A673 (cell line): Measurements from ENCODE around the gene SSBP2.

Experiments used
- CTCF ChIP-seq: fragments of 300-800, 200-600 bp; sonication (generic); conservative IDR thresholded peaks from 2 replicates; pipeline ENCODE4 v1.5.1; 2017; ENCODE audit warnings: low read depth, mild to moderate bottlenecking, antibody characterized with exemption, low read length, moderate library complexity, mixed read lengths
- EZH2 ChIP-seq: fragments of 200-600 bp; sonication (generic); IDR thresholded peaks from 2 replicates; pipeline ENCODE4 v1.6.1; 2017; ENCODE audit warnings: borderline replicate concordance, low read depth, mild to moderate bottlenecking, mixed read lengths, antibody characterized with exemption, low read length; ENCODE audit not compliant: poor library complexity, severe bottlenecking

- TF ChIP-seq EZH2 (no peak), CTCF (no peak)
Measured at GRCh38 chr5:81420039-81420667, 330.7 kb downstream of the SSBP2 start.
